Activated effector memory CD4-positive, alpha-beta T cell treated with anti-CD3 and anti-CD28 coated beads, Interleukin-2, amount 50 U/mL, for 16 hours (primary cell): ENCODE data around the gene AP1M2.
A peak's percentile ranks its signal among the peaks of the same experiment; 100 is the strongest.
"Not testable (repeated sequence)": the region's sequence is repeated elsewhere in the genome, so short reads cannot be mapped to it uniquely, and the experiment has no call there.

Source experiments
- DNase-seq: peaks from one replicate; pipeline ENCODE4 v3.0.0-alpha.2; 2020

Gene AP1M2

DNA sequence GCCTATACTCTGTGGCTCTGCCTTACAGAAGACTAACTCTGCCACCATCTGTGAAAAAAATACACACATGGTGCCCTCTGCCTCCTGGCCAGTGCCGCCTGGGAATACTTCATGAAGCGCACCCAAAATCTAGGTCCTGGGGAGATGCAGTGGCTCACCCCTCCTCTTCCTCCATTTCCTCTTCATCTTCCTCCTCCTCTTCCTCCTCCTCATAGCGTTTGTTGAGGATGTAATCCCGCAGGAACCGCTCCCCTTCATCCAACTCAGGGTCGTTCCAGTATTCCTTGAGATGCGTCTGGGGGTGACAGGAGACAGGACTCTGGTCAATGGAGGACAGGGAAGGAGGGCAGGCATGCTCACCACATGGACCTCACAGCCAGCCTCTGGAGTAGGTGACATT lies 27.0 kb downstream of the AP1M2 start:
- DNase-seq, result no peak

DNA sequence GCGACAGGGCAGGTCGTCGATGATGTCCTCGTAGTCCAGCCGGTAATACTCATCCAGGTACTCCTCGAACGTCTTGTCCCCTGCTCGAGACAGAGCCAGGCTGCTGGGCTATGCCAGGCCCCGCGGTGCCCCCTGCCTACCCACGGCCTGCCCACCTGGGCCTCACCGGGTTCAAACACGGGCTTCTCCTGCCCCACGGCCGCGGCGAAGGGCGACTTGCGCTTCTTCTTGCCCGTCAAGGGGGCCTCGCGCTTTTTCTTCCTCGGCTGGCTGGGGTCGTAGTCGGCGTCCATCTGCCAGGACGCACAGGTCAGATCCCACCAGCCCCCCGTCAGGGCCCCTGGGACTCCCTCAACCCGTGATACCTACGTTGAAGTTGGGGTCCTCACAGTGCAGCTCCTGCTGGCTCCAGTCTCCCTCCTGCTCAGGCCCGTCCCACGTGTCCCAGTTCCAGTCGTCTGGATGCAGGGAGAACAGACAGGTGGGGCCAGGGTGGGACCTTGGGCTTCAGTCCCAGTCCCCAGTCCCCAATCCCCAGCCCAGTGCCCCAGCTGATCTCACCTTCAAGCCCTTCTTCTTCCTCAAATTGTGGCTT lies 29.4 kb downstream of the AP1M2 start:
- no peak for DNase-seq

GRCh38 chr19:10555610-10555973 lies 31.5 kb downstream of the AP1M2 start:
- DNase-seq, result no peak

- DNase-seq, result no peak
Measured at GRCh38 chr19:10554760-10555609, 32.1 kb downstream of the AP1M2 start.

- DNase-seq, result peak; percentile 76
Measured at GRCh38 chr19:10553943-10554381, 33.1 kb downstream of the AP1M2 start.

- no peak for DNase-seq
Measured at GRCh38 chr19:10553087-10553667, 33.9 kb downstream of the AP1M2 start.

DNA sequence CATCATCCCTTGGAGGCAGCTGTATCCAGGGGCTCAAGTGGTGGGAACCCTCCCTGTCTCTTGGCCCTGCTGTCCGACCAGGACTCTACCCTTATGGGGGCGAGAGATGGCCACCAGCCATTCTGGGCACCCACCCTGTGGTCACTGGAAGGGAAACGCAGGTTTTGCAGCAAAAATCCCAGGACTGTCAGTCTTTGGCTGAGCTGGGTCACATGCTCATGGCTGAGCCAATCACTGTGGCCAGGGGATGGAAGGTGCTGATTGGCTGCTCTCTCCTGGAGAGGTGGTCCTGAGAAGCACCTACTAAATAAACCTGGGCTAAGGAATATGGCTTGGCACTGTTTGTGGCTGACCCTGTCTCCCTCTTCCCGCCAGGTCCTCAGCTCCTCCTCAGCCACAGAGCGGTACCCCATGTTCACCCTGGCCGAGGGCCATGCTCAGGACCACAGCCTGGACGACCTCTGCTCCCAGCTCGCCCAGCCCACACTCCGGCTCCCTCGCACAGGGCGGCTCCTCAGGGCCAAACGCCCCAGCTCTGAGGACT lies 34.5 kb downstream of the AP1M2 start:
- no peak for DNase-seq

DNA sequence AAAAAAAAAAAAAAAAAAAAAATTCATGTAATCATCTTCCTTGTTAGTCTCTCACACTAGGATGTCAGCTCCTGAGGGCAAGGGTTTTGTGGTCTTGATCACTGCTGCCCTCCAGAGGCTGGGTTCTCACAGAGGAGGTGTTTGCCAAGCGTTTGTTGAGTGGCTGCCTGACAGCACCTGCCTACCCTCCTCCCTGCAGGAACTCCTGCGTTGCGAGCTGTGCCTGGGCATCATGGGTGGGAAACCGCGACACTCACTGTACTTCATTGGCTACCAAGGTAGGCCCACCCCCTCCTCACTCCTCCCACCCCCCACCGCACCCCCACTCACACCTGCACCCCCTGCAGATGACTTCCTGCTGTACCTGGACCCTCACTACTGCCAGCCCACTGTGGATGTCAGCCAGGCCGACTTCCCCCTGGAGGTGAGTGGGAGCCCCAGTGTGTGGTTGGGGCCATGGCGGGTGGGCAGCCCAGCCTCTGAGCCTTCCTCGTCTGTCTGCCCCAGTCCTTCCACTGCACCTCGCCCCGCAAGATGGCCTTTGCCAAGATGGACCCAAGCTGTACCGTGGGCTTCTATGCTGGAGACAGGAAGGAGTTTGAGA lies 35.3 kb downstream of the AP1M2 start:
- no peak for DNase-seq

DNA sequence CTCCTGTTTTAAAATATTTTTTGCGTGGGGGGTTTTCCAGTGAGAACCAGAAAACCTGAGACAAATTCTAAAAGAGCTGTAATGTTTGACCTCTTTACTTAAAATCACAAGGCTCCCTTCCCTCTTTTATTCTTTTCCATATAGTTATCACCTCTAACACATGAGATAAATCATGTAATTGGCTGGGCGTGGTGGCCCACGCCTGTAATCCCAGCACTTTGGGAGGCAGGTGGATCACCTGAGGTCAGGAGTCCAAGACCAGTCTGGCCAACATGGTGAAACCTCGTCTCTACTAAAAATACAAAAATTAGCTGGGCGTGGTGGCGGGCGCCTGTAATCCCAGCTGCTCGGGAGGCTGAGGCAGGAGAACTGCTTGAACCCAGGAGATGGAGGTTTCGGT lies 36.1 kb downstream of the AP1M2 start:
- DNase-seq, result not testable (repeated sequence)

- no peak for DNase-seq
Measured at GRCh38 chr19:10550336-10550735, 36.8 kb downstream of the AP1M2 start.

DNA sequence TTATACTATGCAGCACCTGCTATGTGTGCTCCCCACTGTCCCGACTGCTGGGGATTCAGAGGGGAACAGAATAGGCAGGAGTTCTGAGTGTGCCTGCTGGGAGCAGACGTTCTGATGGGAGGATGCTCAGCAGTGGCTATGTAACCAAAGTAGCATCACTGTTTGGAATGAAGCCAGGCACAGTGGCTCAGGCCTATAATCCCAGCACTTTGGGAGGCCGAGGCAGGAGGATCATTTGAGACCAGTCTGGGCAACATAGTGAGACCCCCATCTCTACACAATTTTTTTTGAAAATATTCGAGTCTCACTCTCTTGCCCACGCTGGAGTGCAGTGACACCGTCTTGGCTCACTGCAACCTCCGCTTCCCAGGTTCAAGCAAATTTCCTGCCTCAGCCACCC lies 37.4 kb downstream of the AP1M2 start:
- DNase-seq, result no peak

DNA sequence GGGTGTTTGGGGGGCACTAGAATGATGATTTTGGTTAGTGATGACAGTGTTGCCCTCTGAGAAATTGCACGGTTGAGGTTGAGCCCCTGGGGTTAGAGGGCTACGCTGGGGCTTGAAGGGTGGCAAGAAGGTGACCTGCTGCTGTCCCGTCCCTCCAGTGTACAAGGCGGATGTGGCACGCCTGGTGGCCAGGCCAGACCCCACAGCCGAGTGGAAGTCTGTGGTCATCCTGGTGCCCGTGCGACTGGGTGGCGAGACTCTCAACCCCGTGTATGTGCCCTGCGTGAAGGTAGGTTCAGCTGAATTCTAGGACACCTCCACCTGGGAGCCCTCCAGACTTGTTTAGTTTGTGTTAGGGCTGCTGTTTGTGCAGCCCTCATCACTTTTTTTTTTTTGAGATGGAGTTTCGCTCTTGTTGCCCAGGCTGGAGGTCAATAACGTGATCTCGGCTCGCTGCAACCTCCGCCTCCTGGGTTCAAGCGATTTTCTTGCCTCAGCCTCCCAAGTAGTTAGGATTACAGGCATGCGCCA lies 38.3 kb downstream of the AP1M2 start:
- DNase-seq, result no peak

DNA sequence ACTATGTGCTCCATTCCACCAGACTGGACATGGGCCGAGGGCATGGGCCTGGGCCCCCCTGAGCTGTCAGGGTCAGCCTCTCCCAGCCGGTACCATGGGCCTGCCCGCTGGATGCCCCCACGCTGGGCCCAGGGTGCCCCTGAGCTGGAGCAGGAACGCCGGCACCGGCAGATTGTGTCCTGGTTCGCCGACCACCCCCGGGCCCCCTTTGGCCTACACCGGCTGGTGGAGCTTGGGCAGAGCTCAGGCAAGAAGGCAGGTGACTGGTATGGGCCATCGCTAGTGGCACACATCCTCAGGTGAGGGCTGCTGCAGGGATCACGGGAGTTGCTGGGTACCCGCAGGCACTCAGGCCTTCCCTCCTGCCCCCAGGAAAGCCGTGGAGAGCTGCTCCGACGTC lies 40.3 kb downstream of the AP1M2 start:
- DNase-seq, result no peak

- no peak for DNase-seq
Measured at GRCh38 chr19:10544753-10545251, 42.3 kb downstream of the AP1M2 start.

DNA sequence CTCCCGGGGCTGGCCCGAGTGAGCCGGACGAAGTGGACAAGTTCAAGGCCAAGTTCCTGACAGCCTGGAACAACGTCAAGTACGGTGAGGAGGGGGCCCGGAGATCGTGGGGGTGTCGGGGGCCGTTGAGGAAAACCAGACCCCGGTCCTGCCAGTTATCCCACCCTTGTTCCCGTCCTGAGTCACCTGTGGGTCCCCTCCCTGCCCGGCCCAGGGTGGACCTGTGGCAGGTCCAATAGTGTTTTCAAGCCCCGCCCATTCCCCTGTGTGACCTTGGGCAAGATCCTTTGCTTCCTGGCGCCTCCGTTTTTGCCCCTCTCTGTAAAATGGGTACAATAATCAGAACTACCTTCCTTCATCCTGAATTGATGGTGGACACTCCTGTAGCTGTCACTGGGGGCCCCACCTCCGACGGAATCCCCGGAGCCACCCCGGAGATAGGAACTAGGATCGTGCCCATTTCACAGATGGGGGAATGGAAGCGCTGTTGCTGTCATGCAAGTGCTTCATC lies 42.8 kb downstream of the AP1M2 start:
- DNase-seq, result peak; percentile 71

GRCh38 chr19:10543420-10544241 lies 43.5 kb downstream of the AP1M2 start, which contains the start of gene ATG4D:
Gene ATG4D (plus strand): TSS chr19:10543904. CDS start chr19:10544091, 187 bp downstream.
- DNase-seq, result peak; percentile 92

DNA sequence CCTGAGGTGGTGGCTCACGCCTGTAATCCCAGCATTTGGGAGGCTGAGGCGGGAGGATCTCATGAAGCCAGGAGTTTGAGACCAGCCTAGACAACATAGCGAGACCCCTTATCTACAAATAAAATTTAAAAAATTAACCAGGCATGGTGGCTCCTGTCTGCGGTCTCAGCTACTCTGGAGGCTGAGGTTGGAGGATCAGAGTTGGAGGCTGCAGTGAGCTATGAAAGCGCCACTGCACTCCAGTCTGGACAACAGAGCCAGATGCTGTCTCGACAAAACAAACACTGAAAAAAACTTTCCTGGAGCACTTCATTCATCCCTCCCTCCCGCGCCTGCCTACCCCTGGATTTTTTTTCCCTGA lies 44.1 kb downstream of the AP1M2 start:
- no peak for DNase-seq

- not testable (repeated sequence) for DNase-seq
Measured at GRCh38 chr19:10539016-10539415, 48.1 kb downstream of the AP1M2 start.

DNA sequence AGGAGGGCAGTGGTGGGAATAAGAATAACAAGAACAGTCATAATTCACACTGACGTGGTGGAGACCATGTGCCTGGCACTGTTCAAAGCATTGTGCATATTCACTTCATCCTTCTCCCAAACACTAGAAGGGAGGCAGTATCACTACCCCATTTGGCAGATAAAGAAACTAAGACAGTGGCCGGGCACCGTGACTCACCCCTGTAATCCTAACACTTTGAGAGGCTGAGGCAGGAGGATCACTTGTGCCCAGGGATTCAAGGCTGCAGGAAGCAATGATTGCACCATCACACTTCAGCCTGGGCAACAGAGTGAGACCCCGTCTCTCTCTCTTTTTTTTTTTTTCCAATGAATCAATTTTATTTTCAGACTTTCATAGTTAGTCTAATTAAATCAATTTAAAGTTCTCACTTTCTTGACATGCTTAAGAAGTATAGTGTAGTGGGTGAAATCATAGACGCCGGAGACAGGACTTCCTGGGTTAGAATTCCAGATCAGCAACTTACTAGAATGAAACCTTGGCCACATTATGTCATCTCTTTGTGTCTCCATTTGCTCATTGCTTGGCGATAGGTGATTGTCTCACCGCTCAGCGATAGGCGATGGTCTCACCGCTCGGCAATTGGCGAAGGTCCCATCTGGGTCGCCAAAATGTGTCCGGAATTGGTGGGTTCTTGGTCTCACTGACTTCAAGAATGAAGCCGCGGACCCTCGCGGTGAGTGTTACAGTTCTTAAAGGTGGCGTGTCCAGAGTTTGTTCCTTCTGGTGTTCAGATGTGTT lies 48.7 kb downstream of the AP1M2 start:
- DNase-seq, result no peak

DNA sequence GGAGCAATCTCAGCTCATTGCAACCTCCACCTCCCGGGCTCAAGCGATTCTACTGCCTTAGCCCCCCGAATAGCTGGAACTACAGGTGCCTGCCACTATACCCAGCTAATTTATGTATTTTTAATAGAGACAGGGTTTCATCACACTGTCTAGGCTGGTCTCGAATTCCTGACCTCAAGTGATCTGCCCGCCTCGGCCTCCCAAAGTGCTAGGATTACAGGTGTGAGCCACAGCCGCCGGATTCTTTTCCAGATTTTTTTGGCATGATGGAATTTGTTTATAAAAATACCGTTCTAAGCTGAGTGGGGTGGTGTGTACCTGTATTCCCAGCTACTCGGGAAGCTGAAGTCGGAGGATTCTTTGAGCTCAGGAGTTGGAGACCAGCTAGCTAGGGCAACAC lies 49.4 kb downstream of the AP1M2 start:
- DNase-seq, result no peak

DNA sequence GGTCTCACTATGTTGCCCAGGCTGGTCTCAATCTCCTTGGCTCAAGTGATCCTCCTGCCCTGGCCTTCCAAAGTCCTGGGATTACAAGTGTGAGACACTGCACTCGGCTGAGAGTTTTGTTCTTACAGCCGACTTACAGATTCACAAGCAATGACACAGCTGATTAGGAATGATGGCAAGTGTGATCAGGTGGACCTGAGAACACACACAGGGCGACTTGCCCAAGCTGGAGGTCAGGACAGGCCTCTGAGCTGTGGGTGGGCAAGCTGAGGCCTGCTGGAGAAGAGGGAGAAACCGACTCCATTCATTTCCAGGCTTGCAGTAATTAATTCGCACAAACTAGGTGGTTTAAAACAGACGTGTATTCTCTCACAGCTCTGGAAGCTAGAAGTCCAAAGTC lies 51.5 kb downstream of the AP1M2 start:
- no peak for DNase-seq
